Progenitor cell of endocrine pancreas (in vitro differentiated cells): ENCODE results near the gene BRINP2. TPM values are rescaled to one million over a fixed set of nuclear protein-coding genes. Genes with fewer than 3 reads are reported as not detected.

Source experiments
- DNase-seq: peaks from one replicate; pipeline ENCODE4 v3.0.0; 2021; ENCODE audit warnings: low spot score; ENCODE audit not compliant: unreplicated experiment
- H3K27ac Mint-ChIP-seq: 2 replicates; pipeline ENCODE4 v1.8.0; 2021; ENCODE audit warnings: mild to moderate bottlenecking, moderate library complexity, mixed read lengths
- H3K27me3 Mint-ChIP-seq: 2 replicates; pipeline ENCODE4 v1.8.0; 2021; ENCODE audit warnings: mixed read lengths
- H3K36me3 Mint-ChIP-seq: 2 replicates; pipeline ENCODE4 v1.8.0; 2022; ENCODE audit warnings: mixed read lengths; ENCODE audit not compliant: insufficient read depth
- H3K4me1 Mint-ChIP-seq: 2 replicates; pipeline ENCODE4 v1.8.0; 2021; ENCODE audit warnings: low read depth, mixed read lengths
- H3K4me3 Mint-ChIP-seq: 2 replicates; pipeline ENCODE4 v1.8.0; 2021; ENCODE audit warnings: low read depth, mild to moderate bottlenecking, moderate library complexity, mixed read lengths
- H3K9me3 Mint-ChIP-seq: 2 replicates; pipeline ENCODE4 v1.8.0; 2021; ENCODE audit warnings: low read depth, mixed read lengths
- CTCF ChIP-seq: fragments of 200-600 bp; sonication (generic); IDR thresholded peaks from one replicate; pipeline ENCODE4 v1.5.0; 2021; ENCODE audit warnings: antibody characterized with exemption, mild to moderate bottlenecking; ENCODE audit not compliant: unreplicated experiment
- total RNA-seq: library from RNA; stranded (reverse); gene quantifications from 2 replicates; pipeline ENCODE4 v1.2.1, GENCODE V29; 2021

The BRINP2 gene
- total RNA-seq, 1 donor from 2014 or later, result 0.41 TPM

GRCh38 chr1:177282976-177283375 is 112.2 kb downstream of the BRINP2 start:
- H3K27ac Mint-ChIP-seq, result no peak overlapping the region
- peaks cover 40% of the 10 kb centered on the region for H3K27me3 Mint-ChIP-seq
- no peak for TF ChIP-seq CTCF
- no peaks in the 10 kb centered on the region for H3K9me3 Mint-ChIP-seq
- H3K4me1 Mint-ChIP-seq, result peaks cover 4% of the 10 kb centered on the region
- DNase-seq, result no peak
- no peak overlapping the region for H3K4me3 Mint-ChIP-seq
- H3K36me3 Mint-ChIP-seq, result no peaks in the 10 kb centered on the region

GRCh38 chr1:177283380-177283779 is 112.6 kb downstream of the BRINP2 start:
- Mint-ChIP-seq H3K4me3 (no peak overlapping the region), H3K9me3 (no peaks in the 10 kb centered on the region), H3K27me3 (peaks cover 40% of the 10 kb centered on the region), H3K27ac (no peak overlapping the region), H3K36me3 (no peaks in the 10 kb centered on the region), H3K4me1 (peaks cover 8% of the 10 kb centered on the region)
- no peak for DNase-seq
- TF ChIP-seq CTCF, result no peak

- Mint-ChIP-seq H3K27me3 (peaks cover 19% of the 10 kb centered on the region), H3K4me3 (no peak overlapping the region), H3K9me3 (no peaks in the 10 kb centered on the region), H3K4me1 (peaks cover 12% of the 10 kb centered on the region), H3K36me3 (no peaks in the 10 kb centered on the region), H3K27ac (no peak overlapping the region)
- TF ChIP-seq CTCF, result no peak
- no peak for DNase-seq
Observed at GRCh38 chr1:177286396-177286795, 115.6 kb downstream of the BRINP2 start.

GRCh38 chr1:177287270-177287669 is 116.5 kb downstream of the BRINP2 start:
- no peak for TF ChIP-seq CTCF
- no peaks in the 10 kb centered on the region for H3K36me3 Mint-ChIP-seq
- H3K27ac Mint-ChIP-seq, result no peak overlapping the region
- no peak overlapping the region for H3K4me3 Mint-ChIP-seq
- H3K4me1 Mint-ChIP-seq, result peaks cover 12% of the 10 kb centered on the region
- peaks cover 21% of the 10 kb centered on the region for H3K27me3 Mint-ChIP-seq
- H3K9me3 Mint-ChIP-seq, result no peaks in the 10 kb centered on the region
- DNase-seq, result no peak

GRCh38 chr1:177287994-177288393 is 117.2 kb downstream of the BRINP2 start:
- Mint-ChIP-seq H3K27ac (no peak overlapping the region), H3K4me3 (no peak overlapping the region), H3K4me1 (peaks cover 12% of the 10 kb centered on the region), H3K27me3 (peaks cover 21% of the 10 kb centered on the region), H3K36me3 (no peaks in the 10 kb centered on the region), H3K9me3 (no peaks in the 10 kb centered on the region)
- TF ChIP-seq CTCF, result no peak
- no peak for DNase-seq
